Body of pancreas (tissue), 4 donors: ENCODE results near the gene SERPINA12.

Experiments used
- POLR2A ChIP-seq, 3 donors: fragments of 450-650 bp; IDR thresholded peaks; one replicate each; pipeline ENCODE4 v1.6.1; 2016; ENCODE audit warnings: antibody characterized with exemption in 3 of 3, mild to moderate bottlenecking in 2 of 3
- TF ChIP-seq, protein P1 (sequence below), 7 experiments: fragments of 450-650 bp in 4 of 7; fragments of 200-600 bp in 3 of 7; sonication (generic) in 3 of 7; IDR thresholded peaks; one replicate each; pipeline ENCODE4 v1.5.1; 2016 to 2019; ENCODE audit warnings: antibody characterized with exemption in 7 of 7

DNA sequence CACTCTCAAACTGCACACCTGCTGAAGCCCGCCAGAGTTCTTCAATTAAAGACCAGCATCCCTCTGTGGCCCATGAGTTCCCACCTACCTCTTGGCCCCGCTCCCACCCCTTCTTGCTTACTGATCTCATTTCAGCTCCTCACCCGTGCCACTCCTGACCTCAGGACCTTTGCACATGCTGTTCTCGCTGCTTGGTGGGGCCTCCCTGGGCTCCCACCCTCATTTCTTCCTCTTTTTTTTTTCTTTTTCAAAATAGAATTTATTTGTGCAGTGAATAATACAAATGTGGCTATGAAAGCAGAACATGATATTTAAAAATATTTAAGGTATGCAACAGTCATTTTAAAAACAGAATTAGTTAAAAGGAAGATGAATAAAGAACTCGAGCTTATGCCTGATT, 24.8 kb downstream of the SERPINA12 start:
- no peak for TF ChIP-seq POLR2A (IDR thresholded peaks at IDR 0.05)
- TF ChIP-seq, protein P1, sequence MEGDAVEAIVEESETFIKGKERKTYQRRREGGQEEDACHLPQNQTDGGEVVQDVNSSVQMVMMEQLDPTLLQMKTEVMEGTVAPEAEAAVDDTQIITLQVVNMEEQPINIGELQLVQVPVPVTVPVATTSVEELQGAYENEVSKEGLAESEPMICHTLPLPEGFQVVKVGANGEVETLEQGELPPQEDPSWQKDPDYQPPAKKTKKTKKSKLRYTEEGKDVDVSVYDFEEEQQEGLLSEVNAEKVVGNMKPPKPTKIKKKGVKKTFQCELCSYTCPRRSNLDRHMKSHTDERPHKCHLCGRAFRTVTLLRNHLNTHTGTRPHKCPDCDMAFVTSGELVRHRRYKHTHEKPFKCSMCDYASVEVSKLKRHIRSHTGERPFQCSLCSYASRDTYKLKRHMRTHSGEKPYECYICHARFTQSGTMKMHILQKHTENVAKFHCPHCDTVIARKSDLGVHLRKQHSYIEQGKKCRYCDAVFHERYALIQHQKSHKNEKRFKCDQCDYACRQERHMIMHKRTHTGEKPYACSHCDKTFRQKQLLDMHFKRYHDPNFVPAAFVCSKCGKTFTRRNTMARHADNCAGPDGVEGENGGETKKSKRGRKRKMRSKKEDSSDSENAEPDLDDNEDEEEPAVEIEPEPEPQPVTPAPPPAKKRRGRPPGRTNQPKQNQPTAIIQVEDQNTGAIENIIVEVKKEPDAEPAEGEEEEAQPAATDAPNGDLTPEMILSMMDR (IDR thresholded peaks at IDR 0.05), result no peak
